Sigmoid colon (tissue), 7 donors: ENCODE data around the gene TMCO5A. TPM values are rescaled to one million over a fixed set of nuclear protein-coding genes. Genes with fewer than 3 reads are reported as not detected.
"Not testable (repeated sequence)": the region's sequence is repeated elsewhere in the genome, so short reads cannot be mapped to it uniquely, and the experiment has no call there.

ENCODE experiments used
- DNase-seq: peaks from one replicate; pipeline ENCODE4 v3.0.0-alpha.2; 2019
- H3K27ac ChIP-seq, 4 donors: fragments of 200-600 bp; sonication (generic); one replicate each; pipeline ENCODE4 v1.5.1; 2016 to 2019; ENCODE audit warnings: mild to moderate bottlenecking in 1 of 4
- H3K27me3 ChIP-seq, 3 donors: fragments of 200-600 bp; sonication (generic); one replicate each; pipeline ENCODE4 v1.5.1; 2019; ENCODE audit warnings: mild to moderate bottlenecking in 1 of 3
- H3K36me3 ChIP-seq, 4 donors: fragments of 200-600 bp; sonication (generic); one replicate each; pipeline ENCODE4 v1.5.1; 2016 to 2019
- H3K4me1 ChIP-seq, 4 donors: fragments of 200-600 bp; sonication (generic); one replicate each; pipeline ENCODE4 v1.5.1; 2017 to 2019
- H3K4me3 ChIP-seq, 4 donors: fragments of 200-600 bp; sonication (generic); one replicate each; pipeline ENCODE4 v1.5.1; 2017 to 2019; ENCODE audit warnings: mild to moderate bottlenecking in 2 of 4, moderate library complexity in 1 of 4
- H3K9me3 ChIP-seq, 4 donors: fragments of 200-600 bp in 3 of 4; sonication (generic) in 3 of 4; one replicate each; pipeline versions ENCODE4 v1.5.1 to v1.6.1; 2013 to 2019
- EP300 ChIP-seq, 4 donors: sonication (generic); formaldehyde crosslinking; IDR thresholded peaks; one replicate each; pipeline ENCODE4 v1.6.1; 2017; ENCODE audit warnings: antibody characterized with exemption in 4 of 4
- POLR2A ChIP-seq, 2 donors: fragments of 450-650 bp; IDR thresholded peaks; one replicate each; pipeline ENCODE4 v1.6.1; 2016; ENCODE audit warnings: antibody characterized with exemption in 2 of 2, mild to moderate bottlenecking in 2 of 2, moderate library complexity in 2 of 2
- POLR2AphosphoS5 ChIP-seq, 4 donors: sonication (generic); formaldehyde crosslinking; IDR thresholded peaks; one replicate each; pipeline ENCODE4 v1.6.1; 2017; ENCODE audit warnings: antibody characterized with exemption in 4 of 4
- WGBS, 2 donors: extraction: QIAGEN DNeasy Blood & Tissue Kit; methylation state at CpG; one replicate each; pipeline ENCODE4 v1.1.7; 2013; 5-methylcytosine and 5-hydroxymethylcytosine counted together
- intact Hi-C: fragments of 100-400 bp; cut with DNase I; formaldehyde crosslinking; loops from one replicate; pipeline ENCODE4 v1.15.1; 2023
- polyA plus RNA-seq, 3 donors: library from polyadenylated mRNA; stranded (reverse); fragments of 200-250 nt; gene quantifications; one replicate each; pipeline ENCODE4 v1.2.3, GENCODE V29; 2013
- total RNA-seq, 4 donors: library from RNA; depleted of rRNA; stranded (reverse); fragments of >200 nt; gene quantifications; one replicate each; pipeline ENCODE4 v1.1.0, GENCODE V29; 2016
- TF ChIP-seq, protein P1 (sequence below), 4 experiments: fragments of 450-650 bp in 3 of 4; fragments of 200-600 bp in 1 of 4; IDR thresholded peaks; one replicate each; pipeline ENCODE4 v1.5.1; 2016 to 2019; ENCODE audit warnings: antibody characterized with exemption in 4 of 4, mild to moderate bottlenecking in 3 of 4, moderate library complexity in 2 of 4
- donor health status: healthy with polysubstance abuse.
- donor health status: Bipolar disorder and iron deficiency.
- donor health status: healthy.

The TMCO5A gene
- total and polyA plus RNA-seq, 7 donors, result not detected

DNA sequence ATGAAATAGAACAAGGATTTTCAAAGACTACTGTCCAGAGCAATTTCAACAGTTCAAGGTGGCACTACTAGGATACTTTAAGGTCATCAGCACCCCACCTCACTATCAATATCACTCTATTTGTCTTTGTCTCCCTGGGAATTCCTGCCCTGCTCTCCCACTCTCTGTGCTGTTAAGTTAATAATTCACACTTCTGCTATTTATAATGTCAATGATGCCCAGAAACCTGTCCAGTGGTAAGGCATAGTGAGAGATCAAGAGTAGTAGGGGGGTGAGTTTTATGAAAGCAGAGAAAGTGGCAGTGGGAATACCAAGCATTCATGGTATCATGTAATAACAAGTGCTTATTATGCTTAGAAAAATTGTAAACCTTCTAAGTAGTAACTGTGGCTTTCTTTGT lies 7.3 kb downstream of the TMCO5A start:
- Histone ChIP-seq H3K4me3 (no peak overlapping the region), H3K4me1 (no peaks in the 10 kb centered on the region), H3K9me3 (peaks cover 0 to 1% (median 0%) of the 10 kb centered on the region in 4 donors), H3K27me3 (no peaks in the 10 kb centered on the region), H3K36me3 (no peaks in the 10 kb centered on the region), H3K27ac (no peak overlapping the region)
- no peak for DNase-seq
- intact Hi-C loops, result no loop called here
- TF ChIP-seq EP300 (IDR thresholded peaks at IDR 0.05), result no peak
- TF ChIP-seq POLR2A (IDR thresholded peaks at IDR 0.05), result no peak
- TF ChIP-seq POLR2AphosphoS5 (IDR thresholded peaks at IDR 0.05), result no peak
- TF ChIP-seq, protein P1, sequence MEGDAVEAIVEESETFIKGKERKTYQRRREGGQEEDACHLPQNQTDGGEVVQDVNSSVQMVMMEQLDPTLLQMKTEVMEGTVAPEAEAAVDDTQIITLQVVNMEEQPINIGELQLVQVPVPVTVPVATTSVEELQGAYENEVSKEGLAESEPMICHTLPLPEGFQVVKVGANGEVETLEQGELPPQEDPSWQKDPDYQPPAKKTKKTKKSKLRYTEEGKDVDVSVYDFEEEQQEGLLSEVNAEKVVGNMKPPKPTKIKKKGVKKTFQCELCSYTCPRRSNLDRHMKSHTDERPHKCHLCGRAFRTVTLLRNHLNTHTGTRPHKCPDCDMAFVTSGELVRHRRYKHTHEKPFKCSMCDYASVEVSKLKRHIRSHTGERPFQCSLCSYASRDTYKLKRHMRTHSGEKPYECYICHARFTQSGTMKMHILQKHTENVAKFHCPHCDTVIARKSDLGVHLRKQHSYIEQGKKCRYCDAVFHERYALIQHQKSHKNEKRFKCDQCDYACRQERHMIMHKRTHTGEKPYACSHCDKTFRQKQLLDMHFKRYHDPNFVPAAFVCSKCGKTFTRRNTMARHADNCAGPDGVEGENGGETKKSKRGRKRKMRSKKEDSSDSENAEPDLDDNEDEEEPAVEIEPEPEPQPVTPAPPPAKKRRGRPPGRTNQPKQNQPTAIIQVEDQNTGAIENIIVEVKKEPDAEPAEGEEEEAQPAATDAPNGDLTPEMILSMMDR (IDR thresholded peaks at IDR 0.05), result no peak

GRCh38 chr15:37951999-37952398 lies 17.6 kb downstream of the TMCO5A start:
- Histone ChIP-seq H3K9me3 (no peaks in the 10 kb centered on the region), H3K4me1 (no peaks in the 10 kb centered on the region), H3K27ac (no peak overlapping the region), H3K4me3 (no peak overlapping the region), H3K27me3 (no peaks in the 10 kb centered on the region), H3K36me3 (no peaks in the 10 kb centered on the region)
- DNase-seq, result no peak
- intact Hi-C loops, result no loop called here
- no peak for TF ChIP-seq POLR2AphosphoS5 (IDR thresholded peaks at IDR 0.05)
- TF ChIP-seq POLR2A (IDR thresholded peaks at IDR 0.05), result no peak
- no peak for TF ChIP-seq EP300 (IDR thresholded peaks at IDR 0.05)
- 89 to 91% methylated on average over 4 of the region's 4 CpGs for WGBS, 2 donors

- DNase-seq, intact Hi-C loops, H3K36me3 ChIP-seq, H3K27ac ChIP-seq, H3K9me3 ChIP-seq, H3K4me3 ChIP-seq, H3K27me3 ChIP-seq, H3K4me1 ChIP-seq: not testable (repeated sequence)
- 28 to 52% methylated on average over 1 of the region's 1 CpG for WGBS, 2 donors
Measured at GRCh38 chr15:37960742-37961141, 26.3 kb downstream of the TMCO5A start.

- H3K9me3 ChIP-seq, result no peaks in the 10 kb centered on the region
- WGBS, 2 donors, result 42 to 71% methylated on average over 1 of the region's 1 CpG
- H3K27me3 ChIP-seq, result no peaks in the 10 kb centered on the region
- no peak overlapping the region for H3K4me3 ChIP-seq
- intact Hi-C loops, result no loop called here
- TF ChIP-seq POLR2AphosphoS5 (IDR thresholded peaks at IDR 0.05) (no peak), EP300 (IDR thresholded peaks at IDR 0.05) (no peak), POLR2A (IDR thresholded peaks at IDR 0.05) (no peak)
- TF ChIP-seq, protein P1 (IDR thresholded peaks at IDR 0.05), result no peak
- no peak overlapping the region for H3K27ac ChIP-seq
- no peak for DNase-seq
- no peaks in the 10 kb centered on the region for H3K36me3 ChIP-seq
- H3K4me1 ChIP-seq, result no peaks in the 10 kb centered on the region
Measured at GRCh38 chr15:37967788-37968187, 33.3 kb downstream of the TMCO5A start.

GRCh38 chr15:37973856-37974255 lies 39.4 kb downstream of the TMCO5A start:
- Histone ChIP-seq H3K4me3 (no peak overlapping the region), H3K27me3 (no peaks in the 10 kb centered on the region), H3K27ac (no peak overlapping the region), H3K4me1 (no peaks in the 10 kb centered on the region), H3K9me3 (no peaks in the 10 kb centered on the region), H3K36me3 (no peaks in the 10 kb centered on the region)
- DNase-seq, result no peak
- TF ChIP-seq EP300 (IDR thresholded peaks at IDR 0.05) (no peak), POLR2A (IDR thresholded peaks at IDR 0.05) (no peak), POLR2AphosphoS5 (IDR thresholded peaks at IDR 0.05) (no peak)
- TF ChIP-seq, protein P1 (IDR thresholded peaks at IDR 0.05), result no peak
- WGBS, 2 donors, result 57 to 75% methylated on average over 2 of the region's 2 CpGs
- intact Hi-C loops, result no loop called here

DNA sequence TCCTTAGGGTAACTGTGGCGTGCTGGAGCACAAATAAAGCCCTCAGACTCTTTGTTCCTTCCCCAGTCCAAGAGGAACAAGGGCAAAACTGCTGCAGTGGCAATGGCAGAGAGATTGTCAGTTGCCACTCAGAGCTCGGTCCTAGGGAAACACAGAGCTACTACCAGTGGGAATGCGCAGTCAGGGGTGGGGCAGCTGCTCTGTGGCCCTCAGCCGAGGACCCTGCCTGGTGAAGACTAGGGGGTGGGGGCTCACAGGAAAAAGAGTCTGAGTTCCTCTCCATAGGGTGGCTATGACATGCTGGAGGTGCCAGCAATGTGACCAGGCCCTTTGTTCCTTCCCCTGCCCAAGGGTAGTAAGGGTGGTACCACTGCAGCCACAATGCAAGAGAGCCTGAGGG lies 43.8 kb downstream of the TMCO5A start:
- TF ChIP-seq POLR2AphosphoS5 (IDR thresholded peaks at IDR 0.05), result no peak
- TF ChIP-seq, protein P1 (IDR thresholded peaks at IDR 0.05), result no peak
- no peak for TF ChIP-seq EP300 (IDR thresholded peaks at IDR 0.05)
- no peak for TF ChIP-seq POLR2A (IDR thresholded peaks at IDR 0.05)
- Histone ChIP-seq H3K36me3 (no peaks in the 10 kb centered on the region), H3K27ac (no peak overlapping the region), H3K9me3 (no peaks in the 10 kb centered on the region), H3K27me3 (no peaks in the 10 kb centered on the region), H3K4me1 (peaks cover 0 to 5% (median 0%) of the 10 kb centered on the region in 4 donors), H3K4me3 (no peak overlapping the region)
- intact Hi-C loops, result no loop called here
- DNase-seq, result no peak
- 92 to 94% methylated on average over 4 of the region's 4 CpGs for WGBS, 2 donors
